ENCODE results near the gene LYPLA2. TPM values are rescaled to one million over a fixed set of nuclear protein-coding genes. Genes with fewer than 3 reads are reported as not detected.

The LYPLA2 gene
- total and polyA plus RNA-seq, 2 of the 4 experiments (the other 2 are of a cell fraction) = 44.3 to 78.6 TPM

DNA sequence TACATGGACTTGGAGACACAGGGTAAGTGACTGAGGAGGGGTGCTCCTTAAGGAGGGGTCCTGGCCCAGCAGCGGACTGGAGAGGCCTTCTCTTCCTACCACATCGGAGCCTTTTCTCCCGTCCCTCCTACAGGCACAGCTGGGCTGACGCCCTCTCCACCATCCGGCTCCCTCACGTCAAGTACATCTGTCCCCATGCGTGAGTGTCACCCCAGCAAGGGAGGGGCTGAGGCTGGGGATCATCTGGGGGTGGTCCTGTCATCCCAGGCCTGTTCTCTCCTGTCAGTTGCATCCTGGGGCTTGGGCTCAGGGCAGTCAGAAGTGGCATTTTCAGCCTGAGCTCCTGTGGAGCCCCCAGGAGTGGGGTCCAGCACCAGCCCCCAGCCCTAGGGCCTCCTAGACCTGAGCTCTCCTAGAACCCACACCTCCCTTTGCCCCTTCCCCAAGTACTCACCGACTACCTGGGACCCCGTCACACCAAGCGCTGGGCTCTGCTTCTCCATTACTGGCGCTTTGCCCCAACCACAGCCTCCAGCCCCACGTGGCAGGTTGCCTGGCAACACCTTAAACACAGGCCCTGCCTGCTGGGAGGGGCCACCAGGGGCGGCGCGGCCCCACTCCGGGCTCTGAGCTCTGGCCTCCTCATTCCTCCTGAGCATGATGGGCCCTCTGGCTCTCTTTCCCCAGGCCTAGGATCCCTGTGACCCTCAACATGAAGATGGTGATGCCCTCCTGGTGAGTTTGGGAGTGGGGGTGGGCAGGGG is 2.3 kb downstream of the LYPLA2 start:
- H3K4me3 ChIP-seq (ENCODE audit: insufficient read depth, low read depth, low read length) = no peak overlapping the region
- no peak for ATAC-seq (ENCODE audit: low read depth)

More for the DNA sequence above, 2.3 kb downstream of the LYPLA2 start:
- H2AK5ac ChIP-seq (ENCODE audit: low read depth, low read length) = no peak overlapping the region
- peaks cover 14% of the 10 kb centered on the region for H3K4me1 ChIP-seq (ENCODE audit: control insufficient read depth, insufficient read depth, low read length)
- H3K27me3 ChIP-seq (ENCODE audit: control insufficient read depth, insufficient read depth, low read length) = no peaks in the 10 kb centered on the region
- H3K4ac ChIP-seq (ENCODE audit: low read depth, low read length) = no peak overlapping the region
- no peak overlapping the region for H3K56ac ChIP-seq (ENCODE audit: extremely low read depth, insufficient read depth, low read length)
- no peak overlapping the region for H3K9ac ChIP-seq (ENCODE audit: low read depth, low read length)
- H2BK5ac ChIP-seq (ENCODE audit: low read depth, low read length, poor library complexity, severe bottlenecking) = no peak overlapping the region
- no peak overlapping the region for H3K18ac ChIP-seq (ENCODE audit: low read depth, low read length)
- ChIA-PET POLR2A (ENCODE audit: unreplicated experiment) (no interaction called here), CTCF (no interaction called here)
- H4K91ac ChIP-seq (ENCODE audit: insufficient read depth, low read depth, low read length) = no peak overlapping the region
- intact Hi-C loops (cut with micrococcal nuclease) = no loop called here
- no peaks in the 10 kb centered on the region for H3K9me3 ChIP-seq (ENCODE audit: control insufficient read depth, insufficient read depth, low read length)
- WGBS, 2 experiments (ENCODE audit: extremely low coverage in 2 of 2, insufficient read length in 1 of 2) = 84% methylated on average over 4 of the region's 16 CpGs; no CpG with 5 or more reads in 1 of the 2 experiments
- H4K20me1 ChIP-seq (ENCODE audit: insufficient read depth, low read length) = peaks cover 13% of the 10 kb centered on the region; the same call in 1 of the 2 replicates
- H3K79me1 ChIP-seq (ENCODE audit: low read depth in 1 of 2, low read length in 2 of 2) = peaks cover 5 to 45% of the 10 kb centered on the region in 2 experiments; a peak in 3 of 4 replicates
- in situ Hi-C loops (cut with MboI; ENCODE audit: low sequenced_read_pairs) = no loop called here
- TF ChIP-seq RAD21 (IDR thresholded peaks at IDR 0.05; ENCODE audit: low read length) = no peak
- TF ChIP-seq, protein P1, sequence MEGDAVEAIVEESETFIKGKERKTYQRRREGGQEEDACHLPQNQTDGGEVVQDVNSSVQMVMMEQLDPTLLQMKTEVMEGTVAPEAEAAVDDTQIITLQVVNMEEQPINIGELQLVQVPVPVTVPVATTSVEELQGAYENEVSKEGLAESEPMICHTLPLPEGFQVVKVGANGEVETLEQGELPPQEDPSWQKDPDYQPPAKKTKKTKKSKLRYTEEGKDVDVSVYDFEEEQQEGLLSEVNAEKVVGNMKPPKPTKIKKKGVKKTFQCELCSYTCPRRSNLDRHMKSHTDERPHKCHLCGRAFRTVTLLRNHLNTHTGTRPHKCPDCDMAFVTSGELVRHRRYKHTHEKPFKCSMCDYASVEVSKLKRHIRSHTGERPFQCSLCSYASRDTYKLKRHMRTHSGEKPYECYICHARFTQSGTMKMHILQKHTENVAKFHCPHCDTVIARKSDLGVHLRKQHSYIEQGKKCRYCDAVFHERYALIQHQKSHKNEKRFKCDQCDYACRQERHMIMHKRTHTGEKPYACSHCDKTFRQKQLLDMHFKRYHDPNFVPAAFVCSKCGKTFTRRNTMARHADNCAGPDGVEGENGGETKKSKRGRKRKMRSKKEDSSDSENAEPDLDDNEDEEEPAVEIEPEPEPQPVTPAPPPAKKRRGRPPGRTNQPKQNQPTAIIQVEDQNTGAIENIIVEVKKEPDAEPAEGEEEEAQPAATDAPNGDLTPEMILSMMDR (conservative IDR thresholded peaks at IDR 0.05; ENCODE audit: low read depth, low read length) = no peak
- no peak for TF ChIP-seq SMC3 (IDR thresholded peaks at IDR 0.05; ENCODE audit: low read depth, low read length)
- TF ChIP-seq, protein P2, sequence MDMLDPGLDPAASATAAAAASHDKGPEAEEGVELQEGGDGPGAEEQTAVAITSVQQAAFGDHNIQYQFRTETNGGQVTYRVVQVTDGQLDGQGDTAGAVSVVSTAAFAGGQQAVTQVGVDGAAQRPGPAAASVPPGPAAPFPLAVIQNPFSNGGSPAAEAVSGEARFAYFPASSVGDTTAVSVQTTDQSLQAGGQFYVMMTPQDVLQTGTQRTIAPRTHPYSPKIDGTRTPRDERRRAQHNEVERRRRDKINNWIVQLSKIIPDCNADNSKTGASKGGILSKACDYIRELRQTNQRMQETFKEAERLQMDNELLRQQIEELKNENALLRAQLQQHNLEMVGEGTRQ (IDR thresholded peaks at IDR 0.05; ENCODE audit: low read depth, low read length) = peak; percentile 59
- no peak for TF ChIP-seq NFE2L2 (IDR thresholded peaks at IDR 0.05; ENCODE audit: low read depth, low read length)
- TF ChIP-seq RCOR1 (IDR thresholded peaks at IDR 0.05; ENCODE audit: insufficient replicate concordance, low read length) = no peak
- TF ChIP-seq CEBPB (IDR thresholded peaks at IDR 0.05; ENCODE audit: low read depth, low read length) = no peak
- no peak overlapping the region for H2BK20ac ChIP-seq (ENCODE audit: low read depth, low read length)
- dilution Hi-C loops (cut with HindIII; ENCODE audit: low sequenced_read_pairs, unreplicated experiment) = no loop called here
- no TSS peak for BruUV-seq (replicated peaks)
- no peak overlapping the region for H2BK120ac ChIP-seq (ENCODE audit: low read depth, low read length)
- no peak overlapping the region for H4K8ac ChIP-seq (ENCODE audit: low read depth in 2 of 2, low read length in 2 of 2)
- H4K5ac ChIP-seq (ENCODE audit: low read depth, low read length) = no peak overlapping the region
- H3K4me2 ChIP-seq (ENCODE audit: low read depth, low read length) = no peak overlapping the region
- H3K14ac ChIP-seq (replicated peaks; ENCODE audit: low read depth, low read length) = no peak overlapping the region
- H3K9me1 ChIP-seq (ENCODE audit: insufficient read depth, low read length) = peaks cover 9% of the 10 kb centered on the region
- DNase-seq = no peak
- H2BK15ac ChIP-seq (ENCODE audit: low read depth, low read length) = no peak overlapping the region
- H3K36me3 ChIP-seq (ENCODE audit: control insufficient read depth, insufficient read depth, low read length) = peaks cover 28% of the 10 kb centered on the region
- no peak overlapping the region for H2AFZ ChIP-seq (replicated peaks; ENCODE audit: low read length, poor library complexity)
- peak overlapping the region; percentile 34 for H2AK9ac ChIP-seq (replicated peaks; ENCODE audit: low read depth, low read length, poor library complexity)
- H3K23ac ChIP-seq (ENCODE audit: low read depth, low read length) = peak overlapping the region; percentile 43; the same call in 1 of the 2 replicates
- no peak overlapping the region for H3K27ac ChIP-seq (ENCODE audit: insufficient read depth, low read length)

Measured in IMR-90 (cell line).